ENCODE results near the gene CABP1.
"Not testable (repeated sequence)": the region's sequence is repeated elsewhere in the genome, so short reads cannot be mapped to it uniquely, and the experiment has no call there.

CABP1 gene

DNA sequence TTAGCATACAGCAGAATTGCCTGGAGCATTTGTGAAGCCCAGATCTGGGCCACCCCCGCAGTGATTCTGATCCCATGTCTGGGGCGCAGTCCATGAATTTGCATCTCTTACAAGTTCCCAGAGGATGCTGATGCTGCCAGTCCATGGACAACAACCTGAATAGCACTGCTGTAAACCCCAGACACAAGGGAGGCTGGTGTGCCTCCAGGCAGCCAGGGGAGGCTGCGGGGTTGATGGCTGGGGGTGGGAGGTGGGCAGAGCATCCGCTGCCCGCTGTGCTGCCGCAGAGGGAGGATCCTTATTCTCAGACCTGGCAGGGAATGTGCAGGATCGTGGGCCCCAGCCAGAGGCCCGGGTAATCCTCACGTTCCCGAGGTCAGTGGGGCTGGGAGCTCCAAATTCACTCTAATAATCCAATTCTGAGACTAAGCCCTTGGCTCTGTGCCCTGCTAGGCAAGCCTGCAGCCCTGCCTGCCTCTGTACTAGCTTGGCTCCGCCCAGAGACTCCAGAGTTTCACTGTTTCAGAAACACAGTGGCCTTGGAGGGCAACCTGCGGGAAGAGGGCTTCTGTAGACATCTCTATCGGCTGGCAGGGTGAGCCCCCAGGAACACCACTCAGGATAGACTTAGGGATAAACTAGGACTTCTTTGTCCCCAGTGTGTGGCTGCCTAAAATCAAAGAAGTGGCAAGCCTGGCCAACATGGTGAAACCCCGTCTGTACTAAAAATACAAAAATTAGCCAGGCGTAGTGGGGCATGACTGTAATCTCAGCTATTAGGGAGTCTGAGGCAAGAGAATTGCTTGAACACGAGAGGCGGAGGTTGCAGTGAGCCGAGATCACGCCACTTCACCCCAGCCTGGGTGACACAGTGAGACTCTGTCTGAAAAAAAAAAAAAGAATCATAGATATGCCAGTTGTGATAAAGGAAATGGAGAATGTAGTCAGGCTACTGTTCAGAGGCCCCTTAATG is 28.7 kb downstream of the CABP1 start:
- no peak for DNase-seq

DNA sequence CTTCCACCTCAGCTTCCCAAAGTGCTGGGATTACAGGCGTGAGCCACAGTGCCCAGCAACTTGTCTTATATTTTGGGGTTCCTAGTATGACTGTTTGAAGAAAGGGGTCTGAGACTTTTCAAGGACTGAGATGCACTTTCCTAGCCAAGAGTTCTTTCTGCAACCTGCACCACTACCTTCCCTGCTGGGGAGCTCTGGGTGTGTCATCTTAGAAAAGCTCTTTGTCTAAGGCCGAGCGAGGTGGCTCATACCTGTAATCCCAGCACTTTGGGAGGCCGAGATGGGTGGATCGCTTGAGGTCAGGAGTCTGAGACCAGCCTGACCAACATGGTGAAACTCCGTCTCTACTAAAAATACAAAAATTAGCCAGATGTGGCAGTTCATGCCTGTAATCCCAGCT is 29.8 kb downstream of the CABP1 start:
- DNase-seq: not testable (repeated sequence)

DNA sequence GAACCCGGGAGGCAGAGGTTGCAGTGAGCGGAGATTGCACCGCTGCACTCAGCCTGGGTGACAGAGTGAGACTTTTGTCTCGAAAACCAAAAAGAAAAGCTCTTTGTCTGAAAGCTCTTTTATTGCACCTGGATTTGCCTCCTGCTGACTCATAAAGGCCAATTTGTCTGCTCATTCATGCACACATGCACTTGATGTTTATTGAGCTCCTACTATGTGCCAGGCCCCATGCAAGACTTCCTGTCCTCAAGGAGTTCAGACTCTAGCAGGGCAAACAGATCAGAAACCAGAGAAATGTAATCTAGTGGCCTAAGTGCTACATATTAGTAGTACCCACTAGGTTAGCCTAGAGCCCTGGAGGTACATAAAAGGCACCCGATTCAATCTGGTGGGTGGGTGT is 30.2 kb downstream of the CABP1 start:
- DNase-seq: no peak

DNA sequence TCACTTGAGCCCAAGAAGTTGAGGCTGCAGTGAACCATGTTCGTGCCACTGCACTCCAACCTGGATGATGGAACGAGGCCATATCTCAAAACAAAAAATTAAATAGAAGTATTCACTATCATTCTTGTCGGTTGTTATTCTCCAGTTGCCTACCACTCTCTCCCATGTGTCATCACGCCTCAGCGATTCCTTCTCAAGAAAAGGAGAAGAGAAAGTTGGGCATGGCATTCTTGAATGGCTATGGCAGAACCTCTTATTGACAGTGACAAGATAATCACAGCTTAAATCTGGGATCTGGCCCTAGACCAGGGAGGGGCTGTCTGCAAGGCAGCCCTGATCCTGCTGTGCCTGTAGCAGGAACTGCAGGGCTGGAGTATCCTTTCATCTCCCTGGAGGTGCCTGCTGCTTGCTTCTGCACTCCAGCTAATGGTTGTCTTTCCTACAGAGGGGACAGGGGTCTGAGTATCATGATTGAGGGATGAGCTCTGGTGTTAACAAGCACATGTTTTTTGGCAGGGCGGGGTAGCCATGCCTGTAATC is 33.7 kb downstream of the CABP1 start:
- no peak for DNase-seq

DNA sequence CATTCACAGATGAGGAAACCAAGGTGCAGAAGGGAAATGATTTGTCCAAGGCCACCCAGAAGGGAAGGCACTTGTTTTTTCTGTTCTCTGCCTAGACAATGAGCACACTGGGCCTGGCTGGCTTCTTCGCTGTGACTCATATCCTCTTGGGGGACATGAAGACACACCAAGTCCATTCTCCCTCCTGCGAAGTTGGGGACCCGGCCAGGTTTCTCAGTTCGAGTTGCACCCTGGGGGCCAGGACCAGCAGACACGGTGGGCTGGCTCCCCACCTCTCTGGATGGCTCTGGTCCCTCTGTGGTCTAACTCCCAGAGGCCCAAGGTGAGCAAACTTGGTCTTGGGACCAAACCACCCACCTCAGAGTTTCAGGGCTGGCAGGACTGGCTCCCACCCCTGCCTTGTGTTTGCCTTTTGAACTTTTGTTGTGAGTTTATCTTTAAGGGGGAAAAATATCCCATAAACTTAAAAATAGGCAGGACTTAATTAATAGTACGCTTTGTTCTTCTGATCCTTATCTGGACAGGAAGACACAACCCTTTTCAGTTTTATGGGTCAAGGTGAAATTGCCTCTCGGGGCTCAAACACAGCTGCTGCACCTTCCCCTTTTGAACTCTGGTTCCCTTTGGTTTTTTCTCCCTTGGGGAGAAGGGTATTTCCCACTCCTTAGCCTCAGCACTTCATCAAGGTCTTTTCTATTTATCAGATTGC is 37.5 kb downstream of the CABP1 start:
- DNase-seq: peak; percentile 69

DNA sequence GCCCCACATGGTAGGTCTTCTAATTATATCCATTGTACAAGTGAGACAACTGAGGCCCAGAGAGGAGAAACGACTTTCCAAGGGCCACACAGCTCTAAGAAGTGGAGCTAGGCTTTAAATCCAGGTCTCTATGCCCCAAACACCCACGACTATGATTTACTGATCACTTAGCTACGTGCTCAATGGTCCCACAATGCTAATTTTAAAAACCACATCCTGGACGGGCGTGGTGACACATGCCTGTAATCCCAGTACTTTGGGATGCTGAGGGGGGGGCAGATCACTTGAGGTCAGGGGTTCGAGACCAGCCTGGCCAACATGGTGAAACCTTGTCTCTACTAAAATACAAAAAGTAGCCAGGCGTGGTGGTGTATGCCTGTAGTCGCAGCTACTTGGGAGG is 38.1 kb downstream of the CABP1 start:
- peak; percentile 33 for DNase-seq

DNA sequence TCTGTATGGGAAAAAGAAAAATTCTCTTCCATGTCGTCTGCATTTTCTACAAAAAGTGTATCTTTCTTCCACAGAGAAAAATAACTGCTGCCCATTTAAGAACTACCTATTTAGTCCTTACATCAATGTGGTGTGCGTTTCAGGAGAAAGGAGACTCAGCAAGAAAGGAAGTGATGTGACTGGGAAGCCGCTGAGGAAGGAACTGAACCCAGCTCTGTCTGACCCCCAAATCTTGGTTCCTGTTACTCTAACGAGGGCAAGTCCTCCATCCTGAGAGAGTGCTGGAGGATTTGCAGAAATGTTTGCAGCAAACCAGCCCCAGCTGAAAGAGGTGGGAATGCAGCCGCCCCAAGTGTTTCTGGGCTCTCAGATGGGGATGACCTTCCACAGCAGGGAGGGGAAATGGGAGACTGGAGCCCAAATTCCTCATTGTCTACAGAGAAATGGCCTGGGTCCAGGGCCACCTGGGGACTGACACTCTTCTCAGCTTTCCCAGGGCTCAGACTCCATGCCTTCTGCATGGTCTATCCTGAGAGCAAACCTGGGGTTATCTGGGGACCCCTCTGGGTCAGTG is 39.8 kb downstream of the CABP1 start:
- DNase-seq: no peak

DNA sequence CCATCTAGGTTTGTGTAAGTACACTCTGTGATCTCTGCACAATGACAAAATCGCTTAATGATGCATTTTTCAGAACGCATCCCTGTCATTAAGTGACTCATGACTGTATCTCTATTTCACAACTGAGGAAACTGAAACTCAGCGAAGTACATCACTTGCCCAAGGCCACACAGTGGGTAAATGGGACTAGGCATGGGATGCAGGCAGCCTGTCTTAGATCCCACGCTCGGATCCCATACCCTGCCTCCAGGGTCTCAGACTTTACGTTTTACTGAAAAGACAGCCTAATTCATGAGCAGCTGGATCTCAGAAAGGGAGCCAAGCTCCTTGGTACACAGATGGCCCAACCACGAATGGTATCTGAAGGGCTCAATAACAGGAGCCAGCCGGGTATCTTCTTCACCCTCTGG is 44.1 kb downstream of the CABP1 start:
- DNase-seq: peak; percentile 74

DNA sequence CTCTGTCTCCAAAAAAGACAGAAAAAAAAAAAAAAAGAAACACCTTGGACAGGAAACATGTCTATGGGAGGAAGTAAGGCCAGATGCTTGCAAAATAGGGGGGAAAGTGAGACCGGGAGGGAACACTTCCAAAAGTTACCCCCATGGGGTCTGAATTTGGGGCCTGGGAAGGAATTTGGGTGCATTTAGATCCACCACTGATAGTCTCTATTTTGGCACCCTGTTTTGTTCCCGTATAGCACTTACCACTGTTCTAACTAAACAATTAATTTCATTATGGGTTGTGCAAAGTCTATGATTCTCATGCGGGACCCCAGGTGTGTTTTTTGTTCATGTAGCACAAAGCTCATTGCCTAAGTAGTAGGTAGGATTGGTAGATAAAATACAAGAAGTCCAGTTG is 45.1 kb downstream of the CABP1 start:
- no peak for DNase-seq

DNA sequence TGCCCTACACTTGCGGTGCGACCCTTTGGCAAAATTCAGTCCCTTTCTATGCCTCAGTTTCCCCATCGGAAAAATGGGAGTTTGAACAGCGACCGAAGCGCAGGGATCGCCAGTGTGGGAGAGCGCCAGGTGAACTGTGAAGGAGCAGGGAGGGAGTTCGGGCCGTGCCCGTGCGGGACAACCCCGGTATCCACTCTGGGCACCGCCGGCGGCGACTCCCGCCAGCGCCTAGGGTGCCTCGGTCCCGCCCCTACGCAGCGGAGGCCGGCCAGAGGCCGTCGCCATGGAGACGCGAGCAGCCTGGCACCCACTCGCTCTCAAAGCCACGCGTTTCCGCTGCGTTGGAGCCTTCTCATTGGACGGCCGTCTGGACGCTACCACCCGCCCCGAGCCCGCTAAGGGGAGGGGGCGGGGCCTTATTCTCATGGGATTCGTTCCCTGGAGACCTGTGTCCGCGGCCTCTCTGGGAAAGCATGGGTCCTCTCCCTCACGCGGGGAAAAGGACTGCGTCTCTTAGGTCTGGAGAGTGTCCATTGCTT is 45.8 kb downstream of the CABP1 start:
- peak; percentile 99 for DNase-seq

DNA sequence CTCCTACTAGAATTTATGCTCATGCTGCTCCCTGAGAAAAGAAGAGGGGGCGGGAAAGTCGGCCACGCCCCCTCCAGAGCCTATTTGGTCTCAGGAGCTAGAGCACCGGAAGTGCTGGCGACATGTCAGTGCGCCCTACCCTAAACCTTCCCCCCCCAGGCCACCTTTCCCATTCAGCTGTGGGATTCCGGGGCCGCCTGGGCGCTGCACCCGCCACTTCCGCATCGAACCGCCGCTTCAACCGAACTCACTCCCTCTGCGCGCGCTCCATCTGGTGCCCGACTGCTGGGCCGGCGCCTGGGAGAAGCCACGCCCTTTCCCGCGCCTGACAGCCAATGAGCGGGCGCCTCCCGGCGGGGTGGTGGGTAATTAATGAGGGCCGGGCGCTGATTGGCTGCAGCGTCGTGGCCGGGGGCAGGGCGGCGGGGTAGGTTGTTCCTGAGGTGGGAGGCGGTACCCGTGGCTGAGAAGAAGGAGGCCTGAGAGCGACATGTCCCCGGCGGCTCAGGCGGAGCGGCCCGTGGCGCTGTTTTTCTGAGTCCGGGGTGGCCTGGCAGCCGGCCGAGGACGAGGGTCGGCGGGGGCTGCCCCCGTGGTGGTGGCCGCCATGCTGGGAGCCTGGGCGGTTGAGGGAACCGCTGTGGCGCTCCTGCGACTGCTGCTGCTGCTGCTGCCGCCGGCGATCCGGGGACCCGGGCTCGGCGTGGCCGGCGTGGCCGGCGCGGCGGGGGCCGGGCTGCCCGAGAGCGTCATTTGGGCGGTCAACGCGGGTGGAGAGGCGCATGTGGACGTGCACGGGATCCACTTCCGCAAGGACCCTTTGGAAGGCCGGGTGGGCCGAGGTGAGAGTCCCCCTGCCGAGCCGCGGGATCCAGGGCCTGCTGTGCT is 46.5 kb downstream of the CABP1 start, which contains the start of gene MLEC:
Gene MLEC (plus strand): TSS at position 460 of the 888 bp plus-strand sequence. CDS start 148 bp downstream, at position 608.
- DNase-seq: peak; percentile 100

DNA sequence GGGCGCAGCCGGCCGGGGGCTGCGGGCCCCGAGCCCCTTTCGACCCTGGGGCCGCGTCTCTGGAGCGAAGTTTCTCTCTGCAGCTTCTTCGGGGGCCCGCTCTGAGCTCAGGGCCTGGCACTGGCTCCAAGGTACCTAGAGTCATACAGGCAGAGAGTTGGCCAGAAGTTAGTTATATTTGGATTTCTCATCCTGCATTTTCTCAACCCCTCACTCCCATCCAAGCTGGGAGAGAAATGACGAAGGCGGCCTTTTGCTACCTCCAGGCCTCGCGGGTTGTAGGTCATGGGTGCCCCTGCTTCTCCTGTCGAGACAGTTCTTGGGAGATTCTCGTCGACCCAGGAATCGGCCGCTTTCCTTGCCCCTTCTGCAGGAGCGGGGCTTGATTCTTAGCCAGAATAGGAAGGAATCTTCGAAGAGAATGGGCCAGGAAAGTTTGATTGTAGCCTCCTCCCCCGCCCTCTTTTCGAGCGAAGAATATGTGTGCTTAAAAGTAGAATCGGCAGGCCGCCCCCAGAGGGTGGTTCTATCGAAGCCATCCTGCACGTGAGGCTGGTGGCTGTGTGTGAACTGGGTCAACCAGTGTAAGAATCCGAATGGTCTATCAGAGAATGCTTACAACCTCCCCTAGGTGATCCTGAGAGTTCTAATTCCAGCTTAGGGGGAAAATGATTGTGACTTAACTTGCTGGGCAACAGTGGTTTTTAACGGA is 47.3 kb downstream of the CABP1 start:
- peak; percentile 55 for DNase-seq

DNA sequence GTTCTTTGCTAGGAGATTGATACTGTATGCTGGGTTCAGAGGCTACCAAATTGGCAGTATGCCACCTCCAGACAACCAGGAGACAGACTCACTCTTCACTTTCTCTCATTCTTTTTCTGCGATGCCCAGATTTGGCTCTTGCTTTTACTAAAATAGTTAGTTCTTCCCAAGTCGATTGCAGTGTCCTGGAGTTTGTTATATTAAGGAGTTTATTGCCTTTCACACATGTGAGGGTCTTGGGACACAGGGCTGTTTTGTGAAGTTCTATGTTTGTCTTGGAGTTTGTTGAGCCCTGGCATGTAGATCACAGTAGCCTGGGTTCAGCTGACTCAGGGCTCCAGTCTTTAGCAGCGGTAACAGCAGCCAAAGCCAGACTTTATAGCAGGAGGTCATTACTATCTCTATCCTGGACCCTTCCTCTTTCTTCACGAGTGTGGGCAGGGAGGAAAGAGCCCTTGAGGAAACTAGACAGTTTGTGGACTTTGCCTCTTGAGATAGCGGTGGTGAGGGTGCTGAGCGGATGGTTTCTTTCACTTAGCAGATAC is 48.2 kb downstream of the CABP1 start:
- DNase-seq: no peak

DNA sequence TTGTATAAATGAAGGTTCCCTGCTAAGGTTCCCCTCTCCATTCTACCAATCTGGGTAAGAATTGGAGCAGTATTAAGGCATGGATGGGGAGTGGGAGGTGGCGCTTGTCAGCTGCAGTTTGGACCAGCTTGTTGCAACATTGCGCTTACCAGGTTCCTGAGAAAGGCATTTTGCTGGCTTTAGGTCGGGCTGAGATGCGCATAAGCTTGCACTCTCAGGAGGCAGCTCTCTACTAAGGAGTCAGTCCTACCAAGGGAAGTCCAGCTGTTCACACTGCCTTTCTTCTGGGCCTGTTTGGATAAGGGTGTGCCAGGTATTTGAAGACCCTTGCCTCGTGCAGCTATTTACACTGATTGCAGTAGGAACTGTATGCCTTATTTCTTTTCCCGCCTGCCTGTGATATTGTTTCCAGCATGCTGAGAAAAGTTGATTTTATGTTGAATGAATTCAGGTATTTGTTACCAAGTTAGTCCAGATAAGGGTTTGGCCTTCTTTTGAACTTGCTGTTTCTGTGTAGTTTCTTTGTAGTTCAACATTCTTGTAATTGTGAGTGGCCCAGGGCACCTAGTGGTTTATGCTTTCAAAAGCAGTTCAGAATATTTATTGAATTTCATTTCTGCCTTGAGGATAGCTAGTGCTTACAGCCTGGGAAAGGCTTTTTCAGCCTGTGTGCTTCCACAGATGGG is 49.1 kb downstream of the CABP1 start:
- no peak for DNase-seq

DNA sequence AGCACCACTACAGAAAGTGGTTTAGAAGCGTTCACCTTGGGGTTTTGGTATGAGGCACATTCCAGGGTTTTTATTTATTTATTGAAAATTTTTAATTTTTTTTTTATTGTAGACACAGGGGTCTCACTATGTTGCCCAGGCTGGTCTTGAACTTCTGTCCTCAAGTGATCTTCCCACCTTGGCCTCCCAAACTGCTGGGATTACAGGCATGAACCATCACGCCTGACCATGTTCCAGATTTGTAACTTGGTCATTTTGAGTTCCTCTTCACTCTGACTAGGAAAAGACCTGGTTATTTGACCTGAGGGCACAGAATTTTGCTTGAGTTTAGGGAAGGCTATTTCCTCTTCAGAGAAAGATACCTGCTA is 49.6 kb downstream of the CABP1 start:
- DNase-seq: no peak

DNA sequence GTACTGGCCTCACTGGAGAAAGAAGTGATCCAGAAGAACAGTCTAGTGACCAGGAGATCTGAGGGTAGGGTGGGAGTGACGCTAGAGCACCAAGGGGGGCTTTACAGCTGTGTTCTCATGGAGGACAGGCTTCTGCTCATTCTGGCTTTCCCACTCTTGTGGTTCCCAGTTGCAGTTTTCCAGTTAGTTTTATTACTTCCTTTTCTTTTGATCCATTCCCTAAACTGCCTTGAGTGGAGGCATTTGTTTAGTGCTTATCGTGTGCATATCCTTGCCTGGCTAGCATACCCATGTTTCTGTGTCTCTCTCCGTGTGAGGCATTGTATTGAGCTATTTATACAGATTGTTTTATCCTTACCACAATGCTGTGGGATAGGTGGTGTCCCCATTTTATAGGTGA is 50.6 kb downstream of the CABP1 start:
- DNase-seq: no peak

DNA sequence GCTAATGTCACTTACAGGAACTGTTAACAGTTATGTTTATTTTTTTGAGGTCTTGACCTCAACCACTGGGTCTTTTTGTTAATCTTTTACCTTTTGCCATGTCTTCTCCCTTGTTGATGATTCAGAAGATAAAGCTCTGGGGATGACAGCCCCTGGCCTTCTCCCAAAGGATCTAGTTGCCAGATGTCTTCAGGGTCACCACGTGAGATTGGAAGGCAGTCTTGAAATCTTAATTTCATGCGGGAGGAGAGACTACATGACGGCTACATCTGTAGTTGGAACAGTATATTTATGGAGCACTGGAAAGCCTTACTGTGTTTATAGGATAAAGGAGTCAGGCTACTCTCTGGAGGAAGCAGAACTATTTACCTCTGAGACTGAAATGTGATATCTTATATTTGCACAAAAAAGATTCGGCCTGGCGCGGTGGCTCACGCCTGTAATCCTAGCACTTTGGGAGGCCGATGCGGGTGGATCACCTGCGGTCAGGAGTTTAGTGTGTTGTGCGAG is 52.2 kb downstream of the CABP1 start:
- no peak for DNase-seq

DNA sequence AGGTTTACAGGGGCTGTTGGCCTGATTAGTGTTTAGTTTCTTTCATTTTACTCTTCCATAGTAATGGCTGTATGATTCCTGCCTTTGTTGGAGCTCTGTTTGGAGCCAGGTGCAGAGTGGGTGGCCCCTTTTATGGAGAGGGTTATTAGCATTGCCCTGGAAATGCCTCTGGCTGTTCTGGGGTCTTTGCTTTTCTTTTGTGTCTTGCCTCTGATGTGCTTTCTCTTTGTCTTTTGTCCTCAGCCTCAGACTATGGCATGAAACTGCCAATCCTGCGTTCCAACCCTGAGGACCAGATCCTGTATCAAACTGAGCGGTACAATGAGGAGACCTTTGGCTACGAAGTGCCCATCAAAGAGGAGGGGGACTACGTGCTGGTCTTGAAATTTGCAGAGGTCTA is 53.4 kb downstream of the CABP1 start:
- DNase-seq: no peak

DNA sequence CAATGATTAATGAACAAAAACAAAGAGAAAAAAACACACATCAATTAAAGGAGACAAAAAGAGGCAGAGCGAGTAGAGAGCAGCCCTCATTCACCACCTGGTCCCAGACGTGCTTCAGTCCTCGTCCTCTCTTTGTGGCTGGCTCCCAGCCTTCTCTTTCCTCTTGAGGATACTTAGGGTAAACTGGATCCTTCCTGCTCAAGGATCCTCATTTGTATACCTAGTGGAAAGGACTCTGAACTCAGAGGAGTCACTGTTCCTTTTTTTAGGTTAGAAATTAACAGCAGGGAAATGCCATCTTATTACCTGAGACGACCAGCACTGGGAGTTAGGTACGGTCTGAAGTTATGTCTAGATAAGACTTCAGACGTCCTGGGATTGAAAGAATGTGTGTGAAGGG is 56.2 kb downstream of the CABP1 start:
- DNase-seq: no peak

DNA sequence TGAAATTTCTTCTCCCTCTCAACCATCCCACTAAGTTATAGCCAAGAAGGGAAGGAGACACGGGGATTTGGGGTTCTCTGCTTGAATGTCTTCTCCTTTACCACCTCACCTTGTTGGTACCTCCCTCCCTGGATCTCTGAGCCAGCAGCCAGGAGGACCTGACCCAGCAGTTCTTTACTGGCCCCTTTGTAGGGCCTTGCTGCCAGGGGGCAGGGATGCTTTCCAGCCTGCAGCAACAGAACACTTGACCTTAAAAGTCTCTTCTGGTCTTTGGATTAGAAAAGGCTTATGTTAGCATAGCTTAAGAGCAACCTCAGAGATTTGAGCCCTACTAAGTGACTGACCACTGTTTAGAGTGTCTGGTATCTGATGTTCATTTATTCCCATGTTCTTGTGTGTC is 56.9 kb downstream of the CABP1 start:
- DNase-seq: no peak

Data from activated CD4-positive, alpha-beta T cell treated with anti-CD3 and anti-CD28 coated beads, Interleukin-2, Interleukin-6, amounts not matched to agents 100 ng/mL and 50 ng/mL, durations not matched to agents 16 hours and 8 hours (primary cell).